Left lung (tissue), 10 donors: ENCODE results near the gene ZFHX3. TPM values are rescaled to one million over a fixed set of nuclear protein-coding genes. Genes with fewer than 3 reads are reported as not detected.

Source experiments
- ATAC-seq: fragments of 200-7000 bp; cut with Tn5 transposase; one replicate; pipeline ENCODE4 v1.9.1; 2020; ENCODE audit warnings: moderate library complexity
- DNase-seq, 4 donors: peaks; one replicate each; pipeline ENCODE4 v3.0.0-alpha.2; 2013 to 2020
- H3K27ac ChIP-seq, 2 donors: fragments of 200-600 bp; sonication (generic) in 1 of 2; one replicate each; pipeline versions ENCODE4 v1.5.0 to v1.8.0; 2020 to 2021
- H3K27me3 ChIP-seq, 2 donors: fragments of 200-600 bp; sonication (generic) in 1 of 2; one replicate each; pipeline versions ENCODE4 v1.5.0 to v1.8.0; 2020 to 2021
- H3K36me3 ChIP-seq, 2 donors: fragments of 200-600 bp; sonication (generic) in 1 of 2; one replicate each; pipeline versions ENCODE4 v1.5.0 to v1.8.0; 2020 to 2021
- H3K4me1 ChIP-seq, 2 donors: fragments of 200-600 bp; one replicate each; pipeline ENCODE4 v1.8.0; 2021
- H3K4me3 ChIP-seq, 2 donors: fragments of 200-600 bp; sonication (generic) in 1 of 2; one replicate each; pipeline versions ENCODE4 v1.5.0 to v1.8.0; 2020 to 2021; ENCODE audit warnings: mild to moderate bottlenecking in 1 of 2
- H3K9me3 ChIP-seq, 2 donors: fragments of 200-600 bp; sonication (generic) in 1 of 2; one replicate each; pipeline versions ENCODE4 v1.5.0 to v1.8.0; 2020 to 2021
- CTCF ChIP-seq, 2 donors: fragments of 200-600 bp; sonication (generic) in 1 of 2; IDR thresholded peaks; one replicate each; pipeline versions ENCODE4 v1.5.0 to v1.8.0; 2021; ENCODE audit warnings: antibody characterized with exemption in 2 of 2
- intact Hi-C, 2 donors: fragments of 100-400 bp; cut with DNase I; formaldehyde crosslinking; loops; one replicate each; pipeline versions ENCODE4 v1.11.2 to v1.14.2; 2022
- polyA plus RNA-seq, 6 donors: library from polyadenylated mRNA; unstranded; fragments of 120-200 nt; gene quantifications; one replicate each; pipeline ENCODE4 v1.2.1, GENCODE V29; 2013; ENCODE audit not compliant: insufficient read length in 6 of 6
- total RNA-seq, 2 donors: library from RNA; stranded (reverse); fragmentation: NEBNext Ultra II Directional; extraction: Animal tissue kit (Norgen Biotek cat#: 25700); gene quantifications; one replicate each; pipeline ENCODE4 v1.2.1, GENCODE V29; 2021
- donor health status: DM: no; HTN: yes; CAD: no.
- donor health status: DM: no; HTN: no; CAD: no.

Gene ZFHX3
- total and polyA plus RNA-seq, 8 donors, result 21.4 to 34.7 (median 32.2) TPM

DNA sequence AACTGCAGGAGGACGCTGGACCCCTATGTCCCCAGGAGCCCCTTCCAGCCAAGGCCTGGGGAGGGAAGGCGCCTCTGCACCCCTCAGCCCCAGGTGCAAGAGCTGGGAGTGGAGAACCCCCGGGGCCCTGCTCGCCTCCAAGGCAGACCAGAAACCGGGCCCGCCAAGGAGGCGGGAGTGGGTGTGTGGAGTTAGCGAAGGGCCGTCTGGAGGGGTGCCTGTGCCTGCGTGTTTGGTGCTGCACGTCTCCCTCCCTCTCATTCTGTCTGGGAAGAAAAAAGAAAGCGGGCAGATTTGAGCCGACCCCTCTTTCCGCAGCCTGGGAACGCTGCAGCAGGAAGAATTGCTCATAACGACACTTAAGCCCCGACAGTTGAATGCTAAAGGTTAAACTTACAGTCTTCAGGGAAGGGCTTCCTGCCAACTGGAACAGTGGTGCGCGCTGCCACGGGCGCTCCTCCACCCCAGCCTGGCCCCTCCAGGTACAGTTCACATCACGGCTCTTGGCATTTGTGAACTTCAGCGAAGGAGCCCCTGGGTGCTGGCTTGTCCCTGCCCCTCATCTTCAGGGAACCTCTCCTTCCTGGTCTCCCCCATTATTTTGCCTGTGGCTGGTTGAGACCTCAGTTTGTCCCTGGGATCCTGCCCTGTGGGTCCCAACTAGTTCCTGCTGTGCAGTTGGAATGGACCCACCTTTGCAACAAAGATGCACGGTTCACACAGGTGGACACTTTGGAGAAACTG is 19.2 kb upstream of the ZFHX3 start:
- Histone ChIP-seq H3K27ac (peak overlapping the region; percentile 28 to 59), H3K9me3 (no peaks in the 10 kb centered on the region), H3K27me3 (peaks cover 6 to 67% of the 10 kb centered on the region in 2 donors), H3K4me3 (no peak overlapping the region), H3K36me3 (no peaks in the 10 kb centered on the region), H3K4me1 (peaks cover 35 to 77% of the 10 kb centered on the region in 2 donors)
- intact Hi-C loops, result loop anchor here in 1 of 2 donors (10.0 kb wide), 2 partner anchors 98 to 232 kb away; no protein-coding TSS in a partner anchor
- no peak for TF ChIP-seq CTCF (IDR thresholded peaks at IDR 0.05)
- ATAC-seq (no peak), DNase-seq (no peak)

DNA sequence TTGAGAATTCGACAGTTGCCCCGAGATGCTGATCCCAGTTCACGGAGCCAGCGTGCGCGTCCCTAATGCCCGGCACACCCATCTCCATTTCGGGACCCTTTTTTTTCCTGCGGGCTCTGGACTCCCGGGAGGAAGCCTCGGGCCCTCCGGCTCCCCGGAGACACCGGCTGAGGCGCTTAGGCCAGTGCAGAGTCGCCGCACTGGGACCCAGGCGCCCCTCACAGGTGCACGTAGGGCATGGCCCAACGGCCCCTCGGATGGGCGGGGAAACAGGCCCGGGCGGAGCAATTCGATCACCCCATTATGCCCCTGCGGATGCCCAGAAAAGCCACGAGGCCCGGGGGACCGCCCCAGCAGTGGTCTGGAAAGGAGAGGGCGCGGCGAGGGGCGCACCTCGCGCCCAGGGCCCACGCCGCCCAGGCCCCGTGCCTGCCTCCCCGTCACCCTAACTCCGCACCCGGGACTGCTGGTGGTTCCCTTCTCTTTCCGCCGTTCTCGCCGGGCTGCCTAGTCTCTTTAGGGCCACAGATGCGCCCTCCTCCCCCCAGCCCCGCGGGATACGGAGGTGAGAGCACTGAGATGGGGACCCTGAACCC is 18.5 kb upstream of the ZFHX3 start:
- no peak for ATAC-seq
- no peak for TF ChIP-seq CTCF (IDR thresholded peaks at IDR 0.05)
- no peaks in the 10 kb centered on the region for H3K36me3 ChIP-seq
- intact Hi-C loops, result loop anchor here in 1 of 2 donors (10.0 kb wide), 2 partner anchors 98 to 232 kb away; no protein-coding TSS in a partner anchor
- peaks cover 31 to 73% of the 10 kb centered on the region in 2 donors for H3K4me1 ChIP-seq
- DNase-seq, result peak in 1 of 4 donors; percentile 75
- peak overlapping the region in 1 of 2 donors; percentile 9 for H3K4me3 ChIP-seq
- H3K27me3 ChIP-seq, result peaks cover 11 to 68% of the 10 kb centered on the region in 2 donors
- H3K9me3 ChIP-seq, result no peaks in the 10 kb centered on the region
- H3K27ac ChIP-seq, result peak overlapping the region; percentile 45 to 59

- intact Hi-C loops, result loop anchor here in 1 of 2 donors (10.0 kb wide), 2 partner anchors 99 to 231 kb away; no protein-coding TSS in a partner anchor
- no peak for TF ChIP-seq CTCF (IDR thresholded peaks at IDR 0.05)
These were observed 17.9 kb upstream of the ZFHX3 start for GRCh38 chr16:73065632-73066330.

DNA sequence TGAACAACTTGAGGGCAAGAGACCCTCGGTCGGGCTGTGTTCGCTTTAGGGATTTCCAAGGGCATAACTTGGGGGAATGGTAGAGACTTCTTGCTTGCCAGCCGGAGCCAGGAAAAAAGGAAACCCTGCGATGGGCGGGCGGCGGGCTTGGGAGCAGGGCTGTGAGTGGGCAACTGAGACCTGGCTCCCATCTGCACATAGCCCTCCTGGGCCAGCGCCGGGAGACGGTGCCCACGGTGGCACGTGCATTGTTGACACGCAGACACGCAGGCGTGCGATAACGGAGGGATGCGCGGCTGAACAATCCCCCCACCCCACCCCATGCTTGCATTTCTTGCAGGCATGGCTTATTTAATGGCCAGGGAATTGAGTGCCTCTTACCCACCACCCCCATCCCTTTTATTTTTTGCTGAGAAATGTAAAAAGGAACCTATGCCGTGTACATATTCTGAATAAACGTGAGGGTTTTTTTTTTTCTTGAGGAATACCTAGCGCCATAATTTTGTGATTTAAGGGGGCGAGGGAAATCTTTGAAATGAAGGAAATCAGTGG is 17.1 kb upstream of the ZFHX3 start:
- intact Hi-C loops, result loop anchor here in 1 of 2 donors (10.0 kb wide), 2 partner anchors 100 to 230 kb away; no protein-coding TSS in a partner anchor
- ATAC-seq, result no peak
- no peak for TF ChIP-seq CTCF (IDR thresholded peaks at IDR 0.05)
- Histone ChIP-seq H3K4me1 (peaks cover 27 to 63% of the 10 kb centered on the region in 2 donors), H3K9me3 (no peaks in the 10 kb centered on the region), H3K36me3 (no peaks in the 10 kb centered on the region), H3K27me3 (peaks cover 14 to 76% of the 10 kb centered on the region in 2 donors), H3K4me3 (peak overlapping the region in 1 of 2 donors; percentile 25), H3K27ac (peak overlapping the region; percentile 46 to 58)
- DNase-seq, result peak in 1 of 4 donors; percentile 77

More at GRCh38 chr16:73065632-73066330, 17.9 kb upstream of the ZFHX3 start:
- peaks cover 27 to 67% of the 10 kb centered on the region in 2 donors for H3K4me1 ChIP-seq
- ATAC-seq, result peak; percentile 35
- H3K4me3 ChIP-seq, result peak overlapping the region; percentile 0 to 9
- H3K27ac ChIP-seq, result peak overlapping the region; percentile 45 to 59
- H3K36me3 ChIP-seq, result no peaks in the 10 kb centered on the region
- peak in 2 of 4 donors; percentile 57 to 83 for DNase-seq
- H3K27me3 ChIP-seq, result peaks cover 14 to 69% of the 10 kb centered on the region in 2 donors
- no peaks in the 10 kb centered on the region for H3K9me3 ChIP-seq
